Measurements from ENCODE around the gene PPP1R14C. TPM values are rescaled to one million over a fixed set of nuclear protein-coding genes. Genes with fewer than 3 reads are reported as not detected.
"Not testable (repeated sequence)": the region's sequence is repeated elsewhere in the genome, so short reads cannot be mapped to it uniquely, and the experiment has no call there.

Gene PPP1R14C
- total and polyA plus RNA-seq, 7 experiments from 2014 or later: not detected

- H3K27ac Mint-ChIP-seq; CTCF ChIA-PET; H3K4me3 Mint-ChIP-seq; DNase-seq; H3K4me1 ChIP-seq (ENCODE audit: control insufficient read depth in 2 of 2, insufficient read depth in 2 of 2, low read length in 2 of 2); ATAC-seq; H3K36me3 ChIP-seq (ENCODE audit: control insufficient read depth in 2 of 3, insufficient read depth in 3 of 3, low read length in 3 of 3); intact Hi-C loops (cut with micrococcal nuclease); H3K4me3 ChIP-seq (ENCODE audit: low read length); H3K9me3 ChIP-seq (ENCODE audit: control insufficient read depth in 2 of 3, low read length in 3 of 3); H3K27me3 ChIP-seq (ENCODE audit: control insufficient read depth in 2 of 2, insufficient read depth in 2 of 2, low read length in 2 of 2); H3K36me3 Mint-ChIP-seq; H3K9me3 Mint-ChIP-seq; H3K4me1 Mint-ChIP-seq; H3K27ac ChIP-seq (ENCODE audit: low read depth, low read length): not testable (repeated sequence)
- peaks cover under 1 to 14% (median 4%) of the 10 kb centered on the region in 5 donors for H3K27me3 Mint-ChIP-seq
- POLR2A ChIA-PET: interaction anchor here (0.7 kb wide), 1 partner anchor 725 kb away, joined by 4 read pairs; no protein-coding TSS in a partner anchor
Observed at GRCh38 chr6:150179907-150180424, 37.1 kb downstream of the PPP1R14C start.

- no peaks in the 10 kb centered on the region for H3K9me3 Mint-ChIP-seq
- Histone ChIP-seq H3K4me3 (ENCODE audit: low read length) (no peak overlapping the region), H3K27me3 (ENCODE audit: control insufficient read depth in 2 of 2, insufficient read depth in 2 of 2, low read length in 2 of 2) (no peaks in the 10 kb centered on the region), H3K36me3 (ENCODE audit: control insufficient read depth in 2 of 3, insufficient read depth in 3 of 3, low read length in 3 of 3) (no peaks in the 10 kb centered on the region), H3K27ac (ENCODE audit: low read depth, low read length) (no peak overlapping the region), H3K9me3 (ENCODE audit: control insufficient read depth in 2 of 3, low read length in 3 of 3) (no peaks in the 10 kb centered on the region), H3K4me1 (ENCODE audit: control insufficient read depth in 2 of 2, insufficient read depth in 2 of 2, low read length in 2 of 2) (no peaks in the 10 kb centered on the region)
- intact Hi-C loops (cut with micrococcal nuclease): no loop called here
- ChIA-PET POLR2A (no interaction called here), CTCF (no interaction called here)
- no peak for ATAC-seq
- H3K36me3 Mint-ChIP-seq: no peaks in the 10 kb centered on the region
- peaks cover 0 to 6% (median 0%) of the 10 kb centered on the region in 7 donors for H3K4me1 Mint-ChIP-seq
- peaks cover 0 to 10% (median 5%) of the 10 kb centered on the region in 5 donors for H3K27me3 Mint-ChIP-seq
- no peak overlapping the region for H3K4me3 Mint-ChIP-seq
- no peak for DNase-seq
- H3K27ac Mint-ChIP-seq: no peak overlapping the region
Observed at GRCh38 chr6:150180517-150180916, 37.7 kb downstream of the PPP1R14C start.

GRCh38 chr6:150182460-150183078, 39.7 kb downstream of the PPP1R14C start:
- Histone ChIP-seq H3K36me3 (ENCODE audit: control insufficient read depth in 2 of 3, insufficient read depth in 3 of 3, low read length in 3 of 3) (no peaks in the 10 kb centered on the region), H3K4me3 (ENCODE audit: low read length) (no peak overlapping the region), H3K27me3 (ENCODE audit: control insufficient read depth in 2 of 2, insufficient read depth in 2 of 2, low read length in 2 of 2) (no peaks in the 10 kb centered on the region), H3K4me1 (ENCODE audit: control insufficient read depth in 2 of 2, insufficient read depth in 2 of 2, low read length in 2 of 2) (no peaks in the 10 kb centered on the region), H3K9me3 (ENCODE audit: control insufficient read depth in 2 of 3, low read length in 3 of 3) (no peaks in the 10 kb centered on the region), H3K27ac (ENCODE audit: low read depth, low read length) (no peak overlapping the region)
- DNase-seq: no peak
- peaks cover 0 to 3% (median 0%) of the 10 kb centered on the region in 11 donors for H3K9me3 Mint-ChIP-seq
- no peaks in the 10 kb centered on the region for H3K36me3 Mint-ChIP-seq
- POLR2A ChIA-PET: no interaction called here
- H3K4me3 Mint-ChIP-seq: no peak overlapping the region
- CTCF ChIA-PET: no interaction called here
- no peak for ATAC-seq
- H3K27me3 Mint-ChIP-seq: peaks cover 0 to 12% (median 4%) of the 10 kb centered on the region in 5 donors
- H3K4me1 Mint-ChIP-seq: peaks cover 0 to 6% (median 0%) of the 10 kb centered on the region in 7 donors
- intact Hi-C loops (cut with micrococcal nuclease): no loop called here
- no peak overlapping the region for H3K27ac Mint-ChIP-seq

DNA sequence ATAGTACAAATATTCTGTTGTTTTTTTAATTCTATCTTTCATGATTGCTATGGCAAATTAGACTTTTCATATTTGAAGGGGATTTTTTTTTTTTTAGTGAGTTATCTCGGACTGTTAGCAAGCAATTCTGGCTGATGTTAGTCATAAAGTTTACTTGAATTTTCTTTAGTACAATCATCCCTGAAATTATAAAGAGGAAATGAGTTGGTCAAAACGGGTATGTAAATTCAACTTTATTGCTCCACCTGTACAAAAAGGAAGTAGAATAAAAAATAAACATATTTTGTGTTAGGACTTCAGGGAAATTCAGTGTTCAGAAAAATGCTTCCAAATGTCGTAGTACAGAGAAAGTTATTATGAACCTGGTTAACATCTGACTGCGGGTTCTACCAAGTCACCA, 40.3 kb downstream of the PPP1R14C start:
- Mint-ChIP-seq H3K9me3 (peaks cover 0 to 4% (median 0%) of the 10 kb centered on the region in 11 donors), H3K27ac (no peak overlapping the region), H3K36me3 (no peaks in the 10 kb centered on the region), H3K4me1 (peaks cover 0 to 6% (median 0%) of the 10 kb centered on the region in 7 donors), H3K4me3 (no peak overlapping the region), H3K27me3 (peaks cover 0 to 12% (median 5%) of the 10 kb centered on the region in 5 donors)
- no peaks in the 10 kb centered on the region for H3K36me3 ChIP-seq (ENCODE audit: control insufficient read depth in 2 of 3, insufficient read depth in 3 of 3, low read length in 3 of 3)
- ChIA-PET CTCF (no interaction called here), POLR2A (no interaction called here)
- intact Hi-C loops (cut with micrococcal nuclease): no loop called here
- no peak overlapping the region for H3K27ac ChIP-seq (ENCODE audit: low read depth, low read length)
- no peaks in the 10 kb centered on the region for H3K27me3 ChIP-seq (ENCODE audit: control insufficient read depth in 2 of 2, insufficient read depth in 2 of 2, low read length in 2 of 2)
- H3K9me3 ChIP-seq (ENCODE audit: control insufficient read depth in 2 of 3, low read length in 3 of 3): no peaks in the 10 kb centered on the region
- no peaks in the 10 kb centered on the region for H3K4me1 ChIP-seq (ENCODE audit: control insufficient read depth in 2 of 2, insufficient read depth in 2 of 2, low read length in 2 of 2)
- no peak overlapping the region for H3K4me3 ChIP-seq (ENCODE audit: low read length)
- DNase-seq (no peak), ATAC-seq (no peak)

DNA sequence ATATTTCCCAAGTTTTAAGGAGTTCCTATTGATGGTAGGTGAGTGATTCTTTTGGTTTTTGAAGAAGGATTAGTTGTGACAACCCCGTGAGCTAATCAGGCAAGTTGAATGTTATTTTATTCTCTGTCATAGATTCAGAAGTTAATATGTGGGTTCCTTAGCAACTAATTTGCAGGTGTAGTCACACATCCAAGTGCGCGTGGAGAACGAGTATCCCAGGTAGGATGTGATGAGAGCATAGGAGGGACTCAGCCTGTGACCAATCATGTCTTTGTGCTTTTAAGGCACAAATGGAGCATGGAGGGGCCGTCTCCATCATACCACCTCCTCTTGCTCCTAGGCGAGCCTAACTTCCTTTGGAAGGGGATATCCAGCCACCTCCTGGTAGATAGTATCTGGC, 41.1 kb downstream of the PPP1R14C start:
- Mint-ChIP-seq H3K9me3 (peaks cover 0 to 4% (median 0%) of the 10 kb centered on the region in 11 donors), H3K36me3 (no peaks in the 10 kb centered on the region), H3K4me1 (peaks cover 0 to 6% (median 0%) of the 10 kb centered on the region in 7 donors), H3K4me3 (no peak overlapping the region), H3K27me3 (peaks cover 0 to 14% (median 5%) of the 10 kb centered on the region in 5 donors), H3K27ac (no peak overlapping the region)
- no peak for DNase-seq
- no peak overlapping the region for H3K4me3 ChIP-seq (ENCODE audit: low read length)
- ATAC-seq: no peak
- H3K27me3 ChIP-seq (ENCODE audit: control insufficient read depth in 2 of 2, insufficient read depth in 2 of 2, low read length in 2 of 2): no peaks in the 10 kb centered on the region
- H3K36me3 ChIP-seq (ENCODE audit: control insufficient read depth in 2 of 3, insufficient read depth in 3 of 3, low read length in 3 of 3): no peaks in the 10 kb centered on the region
- no peaks in the 10 kb centered on the region for H3K4me1 ChIP-seq (ENCODE audit: control insufficient read depth in 2 of 2, insufficient read depth in 2 of 2, low read length in 2 of 2)
- CTCF ChIA-PET: no interaction called here
- POLR2A ChIA-PET: no interaction called here
- no peak overlapping the region for H3K27ac ChIP-seq (ENCODE audit: low read depth, low read length)
- intact Hi-C loops (cut with micrococcal nuclease): no loop called here
- H3K9me3 ChIP-seq (ENCODE audit: control insufficient read depth in 2 of 3, low read length in 3 of 3): no peaks in the 10 kb centered on the region

DNA sequence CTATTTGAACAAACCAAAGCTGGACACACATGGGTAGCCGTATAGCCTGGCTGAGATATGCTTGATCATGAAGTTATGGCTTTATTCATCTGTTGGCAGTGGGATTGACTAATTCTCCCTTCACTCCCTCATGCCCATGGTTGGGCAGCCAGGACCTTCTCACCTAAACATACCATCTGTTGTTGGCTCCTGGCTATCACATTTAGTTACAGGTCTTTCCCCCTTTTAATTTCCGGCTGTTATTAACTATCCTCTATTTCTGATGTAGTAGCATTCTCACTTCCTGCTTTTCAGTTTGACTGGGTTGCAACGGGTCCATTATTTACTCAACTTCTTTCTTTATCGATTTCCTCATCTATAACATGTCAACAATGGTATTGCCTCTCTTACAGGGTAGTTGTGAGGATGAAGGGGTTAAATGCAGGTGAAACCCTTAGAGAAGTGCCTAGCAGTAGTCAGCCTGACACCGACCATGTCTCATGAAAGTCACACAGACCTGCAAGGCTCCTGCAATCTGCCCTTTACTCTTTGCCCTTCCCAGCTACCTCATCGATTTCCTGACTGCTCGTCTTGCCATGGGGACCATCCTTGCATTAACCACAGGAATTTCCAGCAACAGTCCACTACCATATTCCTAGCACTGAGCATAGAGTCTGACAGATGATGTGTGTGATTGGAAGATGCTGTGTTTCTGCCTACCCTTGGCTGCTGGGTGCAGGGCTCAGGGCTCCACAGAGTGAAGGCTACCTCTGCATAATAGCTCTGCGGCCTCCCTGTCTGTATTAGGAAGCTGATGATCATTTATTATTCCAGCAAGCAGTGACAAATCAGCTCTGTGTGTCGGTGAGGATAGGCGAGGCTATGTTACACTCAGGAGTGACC, 42.2 kb downstream of the PPP1R14C start:
- Mint-ChIP-seq H3K9me3 (peaks cover 0 to 4% (median 0%) of the 10 kb centered on the region in 11 donors), H3K36me3 (no peaks in the 10 kb centered on the region), H3K4me3 (no peak overlapping the region), H3K27ac (no peak overlapping the region), H3K27me3 (peaks cover 0 to 14% (median 5%) of the 10 kb centered on the region in 5 donors), H3K4me1 (peaks cover 0 to 6% (median 0%) of the 10 kb centered on the region in 7 donors)
- Histone ChIP-seq H3K36me3 (ENCODE audit: control insufficient read depth in 2 of 3, insufficient read depth in 3 of 3, low read length in 3 of 3) (no peaks in the 10 kb centered on the region), H3K27me3 (ENCODE audit: control insufficient read depth in 2 of 2, insufficient read depth in 2 of 2, low read length in 2 of 2) (no peaks in the 10 kb centered on the region), H3K4me3 (ENCODE audit: low read length) (no peak overlapping the region), H3K4me1 (ENCODE audit: control insufficient read depth in 2 of 2, insufficient read depth in 2 of 2, low read length in 2 of 2) (no peaks in the 10 kb centered on the region), H3K27ac (ENCODE audit: low read depth, low read length) (no peak overlapping the region), H3K9me3 (ENCODE audit: control insufficient read depth in 2 of 3, low read length in 3 of 3) (no peaks in the 10 kb centered on the region)
- DNase-seq: no peak
- ChIA-PET POLR2A (no interaction called here), CTCF (no interaction called here)
- intact Hi-C loops (cut with micrococcal nuclease): no loop called here
- ATAC-seq: peak; percentile 20
